ENCODE data around the gene SPPL2B. TPM values are rescaled to one million over a fixed set of nuclear protein-coding genes. Genes with fewer than 3 reads are reported as not detected.
A peak's percentile ranks its signal among the peaks of the same experiment; 100 is the strongest.

The SPPL2B gene
- total RNA-seq, 2 experiments from 2014 or later = 106 to 111 TPM

DNA sequence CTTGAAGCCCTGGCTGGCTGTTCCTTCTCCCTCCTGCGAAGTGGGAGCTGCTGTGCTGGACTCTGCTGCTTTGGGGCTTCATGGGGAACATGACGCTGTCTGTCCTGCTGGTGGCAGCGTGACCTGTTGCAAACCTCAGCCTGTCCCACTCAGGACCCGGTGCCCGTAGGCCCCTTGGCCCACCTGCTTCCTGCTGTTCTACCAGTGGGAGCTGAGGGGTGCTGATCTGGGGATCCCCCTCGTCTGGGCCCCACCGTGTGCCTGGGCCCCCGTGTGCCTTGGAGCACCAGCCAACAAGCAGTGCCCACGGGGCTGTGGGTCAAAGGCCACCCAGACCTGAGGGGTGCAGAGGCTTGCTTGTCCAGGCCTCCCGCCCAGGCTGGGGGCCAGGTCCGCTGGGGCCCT lies 5.3 kb downstream of the SPPL2B start:
- Mint-ChIP-seq H3K9me3 (no peaks in the 10 kb centered on the region), H3K4me1 (ENCODE audit: low read depth) (peaks cover 47% of the 10 kb centered on the region), H3K36me3 (ENCODE audit: low read depth) (peaks cover 24% of the 10 kb centered on the region), H3K27me3 (no peaks in the 10 kb centered on the region), H3K27ac (peak overlapping the region; percentile 51), H3K4me3 (peak overlapping the region; percentile 30)
- Histone ChIP-seq H3K9me3 (ENCODE audit: control insufficient read depth in 1 of 2, insufficient read depth in 1 of 2, low read length in 2 of 2) (peaks cover 0 to 6% of the 10 kb centered on the region in 2 experiments), H3K4me1 (ENCODE audit: insufficient read depth, low read length) (peaks cover 51% of the 10 kb centered on the region), H3K27me3 (ENCODE audit: control insufficient read depth in 1 of 2, insufficient read depth in 2 of 2, low read length in 2 of 2) (no peaks in the 10 kb centered on the region), H3K27ac (ENCODE audit: low read depth in 1 of 2, low read length in 2 of 2) (peak overlapping the region in 1 of 2 donors; percentile 65), H3K4me3 (ENCODE audit: low read length) (no peak overlapping the region), H3K36me3 (ENCODE audit: insufficient read depth, low read length) (peaks cover 7% of the 10 kb centered on the region)
- ChIA-PET POLR2A (no interaction called here), CTCF (no interaction called here)
- intact Hi-C loops (cut with DNase I, micrococcal nuclease) = no loop called here
- TF ChIP-seq CTCF (IDR thresholded peaks at IDR 0.05) = no peak
- DNase-seq = no peak
- no peak for ATAC-seq (ENCODE audit: poor library complexity)

GRCh38 chr19:2334426-2334825 lies 5.9 kb downstream of the SPPL2B start:
- intact Hi-C loops (cut with DNase I, micrococcal nuclease) = no loop called here
- ATAC-seq (ENCODE audit: poor library complexity) = no peak
- no peak for TF ChIP-seq CTCF (IDR thresholded peaks at IDR 0.05)
- H3K27ac Mint-ChIP-seq = peak overlapping the region; percentile 51
- Histone ChIP-seq H3K4me3 (ENCODE audit: low read length) (no peak overlapping the region), H3K4me1 (ENCODE audit: insufficient read depth, low read length) (peaks cover 45% of the 10 kb centered on the region), H3K9me3 (ENCODE audit: control insufficient read depth in 1 of 2, insufficient read depth in 1 of 2, low read length in 2 of 2) (peaks cover 0 to 6% of the 10 kb centered on the region in 2 experiments), H3K36me3 (ENCODE audit: insufficient read depth, low read length) (peaks cover 7% of the 10 kb centered on the region), H3K27ac (ENCODE audit: low read depth in 1 of 2, low read length in 2 of 2) (no peak overlapping the region), H3K27me3 (ENCODE audit: control insufficient read depth in 1 of 2, insufficient read depth in 2 of 2, low read length in 2 of 2) (no peaks in the 10 kb centered on the region)
- H3K27me3 Mint-ChIP-seq = no peaks in the 10 kb centered on the region
- peaks cover 19% of the 10 kb centered on the region for H3K36me3 Mint-ChIP-seq (ENCODE audit: low read depth)
- ChIA-PET POLR2A (no interaction called here), CTCF (no interaction called here)
- peak overlapping the region; percentile 60 for H3K4me3 Mint-ChIP-seq
- H3K9me3 Mint-ChIP-seq = no peaks in the 10 kb centered on the region
- no peak for DNase-seq
- peaks cover 42% of the 10 kb centered on the region for H3K4me1 Mint-ChIP-seq (ENCODE audit: low read depth)

DNA sequence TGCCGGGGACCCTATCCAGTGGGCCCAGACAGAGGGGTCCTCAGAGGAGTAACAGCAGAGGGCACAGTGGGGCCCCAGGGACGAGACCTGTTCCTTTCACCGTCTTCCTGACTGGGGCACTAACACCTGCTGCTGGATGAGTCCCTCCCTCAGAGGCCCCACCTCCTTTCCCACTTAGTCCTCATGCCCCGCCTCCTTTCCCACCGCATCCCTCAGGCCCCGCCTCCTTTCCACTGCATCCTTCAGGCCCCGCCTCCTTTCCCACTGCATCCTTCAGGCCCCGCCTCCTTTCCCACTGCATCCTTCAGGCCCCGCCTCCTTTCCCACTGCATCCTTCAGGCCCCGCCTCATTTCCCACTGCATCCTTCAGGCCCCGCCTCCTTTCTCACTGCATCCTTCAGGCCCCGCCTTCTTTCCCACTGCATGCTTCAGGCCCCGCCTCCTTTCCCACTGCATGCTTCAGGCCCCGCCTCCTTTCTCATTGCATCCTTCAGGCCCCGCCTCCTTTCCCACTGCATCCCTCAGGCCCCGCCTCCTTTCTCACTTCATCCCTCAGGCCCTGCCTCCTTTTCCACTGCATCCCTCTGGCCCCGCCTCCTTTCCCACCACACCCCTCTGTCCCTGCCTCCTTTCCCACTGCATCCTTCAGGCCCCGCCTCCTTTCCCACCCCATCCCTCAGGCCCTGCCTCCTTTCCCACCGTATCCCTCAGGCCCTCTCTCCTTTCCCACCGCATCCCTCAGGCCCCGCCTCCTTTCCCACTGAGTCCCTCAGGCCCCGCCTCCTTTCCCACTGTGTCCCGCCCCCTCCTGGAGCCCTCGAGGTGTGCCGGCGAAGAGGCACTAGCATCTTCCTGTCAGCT lies 6.7 kb downstream of the SPPL2B start:
- TF ChIP-seq CTCF (IDR thresholded peaks at IDR 0.05) = no peak
- CTCF ChIA-PET = no interaction called here
- H3K4me3 ChIP-seq (ENCODE audit: low read length) = no peak overlapping the region
- no peaks in the 10 kb centered on the region for H3K9me3 Mint-ChIP-seq
- DNase-seq = no peak
- no peaks in the 10 kb centered on the region for H3K27me3 ChIP-seq (ENCODE audit: control insufficient read depth in 1 of 2, insufficient read depth in 2 of 2, low read length in 2 of 2)
- peaks cover 36% of the 10 kb centered on the region for H3K4me1 Mint-ChIP-seq (ENCODE audit: low read depth)
- POLR2A ChIA-PET = no interaction called here
- H3K4me3 Mint-ChIP-seq = peak overlapping the region; percentile 23
- no peak for ATAC-seq (ENCODE audit: poor library complexity)
- H3K27me3 Mint-ChIP-seq = no peaks in the 10 kb centered on the region
- H3K27ac Mint-ChIP-seq = peak overlapping the region; percentile 74
- H3K27ac ChIP-seq (ENCODE audit: low read depth in 1 of 2, low read length in 2 of 2) = no peak overlapping the region
- peaks cover 0 to 6% of the 10 kb centered on the region in 2 experiments for H3K9me3 ChIP-seq (ENCODE audit: control insufficient read depth in 1 of 2, insufficient read depth in 1 of 2, low read length in 2 of 2)
- peaks cover 39% of the 10 kb centered on the region for H3K4me1 ChIP-seq (ENCODE audit: insufficient read depth, low read length)
- peaks cover 10% of the 10 kb centered on the region for H3K36me3 ChIP-seq (ENCODE audit: insufficient read depth, low read length)
- H3K36me3 Mint-ChIP-seq (ENCODE audit: low read depth) = peaks cover 16% of the 10 kb centered on the region
- intact Hi-C loops (cut with DNase I, micrococcal nuclease) = no loop called here
